Chondrocyte (in vitro differentiated cells): ENCODE results near the gene CXCL6. TPM values are rescaled to one million over a fixed set of nuclear protein-coding genes. Genes with fewer than 3 reads are reported as not detected.
A peak's percentile ranks its signal among the peaks of the same experiment; 100 is the strongest.

Experiments used
- DNase-seq: peaks from one replicate; pipeline ENCODE4 v3.0.0; 2021; ENCODE audit warnings: mixed read lengths, low spot score
- H3K27ac Mint-ChIP-seq: one replicate; pipeline ENCODE4 v1.8.0; 2021; ENCODE audit warnings: mild to moderate bottlenecking, moderate library complexity, mixed read lengths; ENCODE audit not compliant: unreplicated experiment
- H3K27me3 Mint-ChIP-seq: 2 replicates; pipeline ENCODE4 v1.8.0; 2021; ENCODE audit warnings: low read depth, mixed read lengths
- H3K36me3 Mint-ChIP-seq: 2 replicates; pipeline ENCODE4 v1.8.0; 2021; ENCODE audit warnings: low read depth, mixed read lengths
- H3K4me1 Mint-ChIP-seq: 2 replicates; pipeline ENCODE4 v1.8.0; 2021; ENCODE audit warnings: low read depth, mild to moderate bottlenecking, mixed read lengths
- H3K4me3 Mint-ChIP-seq: one replicate; pipeline ENCODE4 v1.8.0; 2021; ENCODE audit warnings: mild to moderate bottlenecking, moderate library complexity, mixed read lengths; ENCODE audit not compliant: unreplicated experiment
- H3K9me3 Mint-ChIP-seq: 2 replicates; pipeline ENCODE4 v1.8.0; 2021; ENCODE audit warnings: low read depth, mixed read lengths
- CTCF ChIP-seq: fragments of 200-600 bp; sonication (generic); IDR thresholded peaks from 2 replicates; pipeline ENCODE4 v1.5.0; 2021; ENCODE audit warnings: antibody characterized with exemption, mild to moderate bottlenecking, moderate library complexity
- total RNA-seq: library from RNA; stranded (reverse); gene quantifications from 3 replicates; pipeline ENCODE4 v1.2.1, GENCODE V29; 2021

CXCL6 gene
- total RNA-seq, 1 donor from 2014 or later: not detected

- Mint-ChIP-seq H3K4me3 (peak within 1 kb of the TSS; percentile 79), H3K4me1 (peaks cover 19% of the 10 kb centered on the region), H3K36me3 (no peaks in the 10 kb centered on the region), H3K27ac (no peak within 1 kb of the TSS), H3K27me3 (peaks cover 57% of the 10 kb centered on the region), H3K9me3 (no peaks in the 10 kb centered on the region)
- no peak for TF ChIP-seq CTCF
- DNase-seq: peak; percentile 84
Observed at GRCh38 chr4:73869130-73870055, 32.9 kb downstream of the CXCL6 start, which contains the start of gene CXCL1. TSS of gene CXCL1 (plus strand) at chr4:73869393. CDS start at chr4:73869471, 78 bp downstream.

GRCh38 chr4:73870260-73870659 lies 33.8 kb downstream of the CXCL6 start:
- peak overlapping the region; percentile 20 for H3K4me3 Mint-ChIP-seq
- no peaks in the 10 kb centered on the region for H3K36me3 Mint-ChIP-seq
- peaks cover 19% of the 10 kb centered on the region for H3K4me1 Mint-ChIP-seq
- no peak for TF ChIP-seq CTCF
- DNase-seq: no peak
- H3K9me3 Mint-ChIP-seq: no peaks in the 10 kb centered on the region
- H3K27ac Mint-ChIP-seq: no peak overlapping the region
- peaks cover 57% of the 10 kb centered on the region for H3K27me3 Mint-ChIP-seq

- no peaks in the 10 kb centered on the region for H3K36me3 Mint-ChIP-seq
- no peaks in the 10 kb centered on the region for H3K9me3 Mint-ChIP-seq
- H3K4me3 Mint-ChIP-seq: no peak overlapping the region
- peaks cover 19% of the 10 kb centered on the region for H3K4me1 Mint-ChIP-seq
- no peak overlapping the region for H3K27ac Mint-ChIP-seq
- no peak for DNase-seq
- no peak for TF ChIP-seq CTCF
- peaks cover 55% of the 10 kb centered on the region for H3K27me3 Mint-ChIP-seq
Observed at GRCh38 chr4:73870768-73871167, 34.3 kb downstream of the CXCL6 start.

GRCh38 chr4:73871511-73872310 lies 35.2 kb downstream of the CXCL6 start:
- Mint-ChIP-seq H3K9me3 (no peaks in the 10 kb centered on the region), H3K4me3 (no peak overlapping the region), H3K4me1 (peaks cover 19% of the 10 kb centered on the region), H3K27me3 (peaks cover 54% of the 10 kb centered on the region), H3K36me3 (no peaks in the 10 kb centered on the region), H3K27ac (no peak overlapping the region)
- no peak for DNase-seq
- no peak for TF ChIP-seq CTCF
